HPDE6-E6E7 (cell line): ENCODE measurements around the gene FILIP1L.

Experiments used
- DNase-seq: peaks from one replicate; pipeline ENCODE4 v3.0.0; 2011; ENCODE audit warnings: missing footprints; ENCODE audit errors: extremely low spot score

Gene FILIP1L

DNA sequence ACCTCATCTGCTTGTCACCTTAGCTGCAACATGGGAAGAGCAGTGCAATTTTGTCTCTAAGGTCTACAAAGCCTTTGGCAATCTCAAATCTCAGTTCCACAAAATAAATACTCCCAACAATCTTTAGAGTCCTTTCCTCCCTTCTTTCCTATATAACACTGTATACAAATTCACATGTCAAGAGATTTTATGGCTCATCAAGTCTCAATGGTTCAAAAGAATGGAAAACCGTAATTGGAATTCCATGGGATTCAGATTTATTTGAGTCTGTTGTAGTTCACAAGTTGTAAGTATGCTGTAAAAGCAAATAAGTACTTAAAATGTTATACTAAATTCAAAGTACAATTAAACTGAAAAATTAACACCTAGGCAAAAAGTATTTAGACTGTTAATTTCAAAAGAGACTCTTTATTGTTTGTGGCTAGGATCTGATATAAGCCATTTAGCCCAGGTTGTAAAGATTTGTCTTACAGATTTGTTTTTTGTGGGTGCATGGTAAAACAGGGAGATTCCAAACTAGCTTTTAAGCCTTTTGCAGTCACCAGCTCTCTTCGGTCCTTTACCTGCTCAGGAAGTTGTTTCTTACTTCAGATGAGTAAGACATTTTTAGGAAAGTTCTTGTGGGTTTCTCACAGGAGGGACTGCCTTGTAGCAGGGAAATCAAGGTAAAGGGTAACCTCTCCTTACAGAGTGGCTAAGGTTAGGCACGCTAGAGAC is 246.5 kb downstream of the FILIP1L start:
- no peak for DNase-seq

DNA sequence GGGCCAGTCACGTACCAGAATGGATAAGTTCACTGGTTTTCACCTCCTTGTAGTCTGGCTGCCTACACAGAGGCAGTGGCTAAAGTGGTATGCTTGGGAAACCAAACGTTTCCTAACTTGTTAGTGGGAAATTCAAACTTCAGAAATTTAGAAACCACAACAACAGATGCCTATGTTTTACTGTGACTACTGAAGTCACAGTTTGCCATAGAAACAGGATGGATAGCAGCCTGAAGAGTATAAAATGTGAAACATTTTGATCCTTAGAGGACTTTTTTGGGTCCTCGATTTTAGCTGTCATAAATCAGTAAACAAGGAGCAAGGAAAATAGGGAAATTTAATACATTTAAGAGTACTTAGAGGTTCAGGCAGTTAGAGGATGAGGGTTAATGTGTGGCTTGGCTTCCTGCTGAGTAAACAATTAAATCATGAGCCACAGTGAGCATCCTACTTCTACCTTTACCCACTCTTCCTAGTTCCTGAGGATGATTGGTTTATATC is 248.0 kb downstream of the FILIP1L start:
- DNase-seq, result no peak

DNA sequence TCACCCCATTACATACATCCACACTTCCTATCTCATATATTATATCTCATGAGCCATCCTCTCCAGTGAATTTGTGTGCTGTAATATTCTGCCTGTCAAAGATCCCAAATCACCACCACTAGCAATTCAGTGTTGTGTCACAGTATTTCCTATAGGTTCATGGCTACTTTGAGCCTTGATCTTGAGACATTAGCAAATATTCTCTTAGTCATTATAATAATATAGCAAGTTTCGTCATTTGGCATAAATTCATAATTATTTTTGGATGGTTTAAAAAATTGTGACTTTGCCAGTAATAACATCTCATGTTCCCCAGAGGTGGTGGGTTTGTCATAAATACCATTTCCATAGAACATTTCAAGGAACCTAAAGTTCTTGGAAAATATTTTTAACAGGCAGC is 249.0 kb downstream of the FILIP1L start:
- no peak for DNase-seq

DNA sequence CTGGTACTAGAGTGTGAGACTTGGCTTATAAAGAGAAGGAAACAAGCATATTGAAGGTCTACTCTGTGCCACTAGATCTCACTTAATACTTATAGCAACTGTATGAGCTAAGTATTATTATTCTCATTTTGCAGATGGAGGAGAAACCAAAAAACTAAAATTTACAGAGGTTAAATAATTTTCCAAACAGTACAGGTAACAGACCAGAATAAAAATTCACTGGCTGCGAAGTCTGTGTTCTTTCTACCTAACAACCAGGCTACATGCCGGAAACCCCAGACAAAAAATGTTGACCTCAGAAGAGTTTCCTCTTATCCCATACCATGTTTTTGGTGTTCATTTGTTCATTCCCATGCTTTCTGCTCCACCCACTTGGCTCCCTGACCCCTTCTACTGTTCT is 250.0 kb downstream of the FILIP1L start:
- DNase-seq, result no peak

DNA sequence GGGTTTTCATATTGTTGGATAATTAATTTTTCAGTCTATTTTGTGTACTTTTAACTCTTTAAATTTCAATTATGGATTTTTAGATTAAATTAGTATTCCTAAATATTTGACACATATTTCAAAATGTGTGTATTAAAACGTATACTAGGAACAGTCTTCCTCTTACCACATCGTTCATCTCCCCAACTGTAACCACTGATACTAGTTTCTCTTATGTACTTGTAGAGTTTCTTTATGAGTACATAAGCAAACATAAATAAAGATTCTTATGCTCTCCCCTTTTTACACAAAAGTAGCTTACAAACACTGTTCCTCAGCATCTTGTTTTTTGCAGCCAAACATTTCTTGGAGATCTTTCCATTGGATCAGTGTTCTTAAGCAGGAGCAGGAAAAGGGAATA is 250.7 kb downstream of the FILIP1L start:
- no peak for DNase-seq

DNA sequence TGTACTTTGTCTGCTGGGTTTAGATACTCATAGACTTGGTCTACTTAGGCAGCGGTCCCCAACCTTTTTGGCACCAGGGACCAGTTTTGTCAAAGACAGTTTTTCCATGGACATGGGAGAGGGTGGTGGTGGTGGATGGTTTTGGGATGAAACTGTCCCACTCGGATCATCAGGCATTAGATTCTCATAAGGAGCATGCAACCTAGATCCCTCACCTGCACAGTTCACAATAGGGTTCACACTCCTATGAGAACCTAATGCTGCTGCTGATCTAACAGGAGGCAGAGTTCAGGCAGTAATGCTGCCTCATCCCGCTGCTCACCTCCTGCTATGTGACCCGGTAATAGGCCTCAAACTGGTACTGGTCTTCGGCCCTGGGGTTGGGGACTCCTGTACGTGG is 251.3 kb downstream of the FILIP1L start:
- no peak for DNase-seq

DNA sequence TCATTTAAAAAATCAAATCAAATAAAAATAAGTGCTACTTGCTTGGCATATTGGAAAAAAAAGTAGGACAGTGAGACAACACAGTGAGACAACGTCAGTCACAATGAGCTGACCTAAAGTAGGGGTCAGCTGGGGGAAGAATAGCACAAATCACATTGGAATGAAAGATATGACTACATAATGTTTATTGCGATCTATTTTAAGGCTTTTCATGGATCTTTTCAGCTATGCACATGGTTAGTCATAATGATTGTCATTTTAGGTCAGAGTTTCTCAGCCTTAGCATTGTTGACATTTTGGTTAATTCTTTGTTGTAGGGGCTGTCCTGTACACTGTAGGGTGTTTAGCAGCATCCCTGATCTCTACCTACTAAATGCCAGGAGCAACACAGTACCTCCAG is 252.1 kb downstream of the FILIP1L start:
- no peak for DNase-seq

DNA sequence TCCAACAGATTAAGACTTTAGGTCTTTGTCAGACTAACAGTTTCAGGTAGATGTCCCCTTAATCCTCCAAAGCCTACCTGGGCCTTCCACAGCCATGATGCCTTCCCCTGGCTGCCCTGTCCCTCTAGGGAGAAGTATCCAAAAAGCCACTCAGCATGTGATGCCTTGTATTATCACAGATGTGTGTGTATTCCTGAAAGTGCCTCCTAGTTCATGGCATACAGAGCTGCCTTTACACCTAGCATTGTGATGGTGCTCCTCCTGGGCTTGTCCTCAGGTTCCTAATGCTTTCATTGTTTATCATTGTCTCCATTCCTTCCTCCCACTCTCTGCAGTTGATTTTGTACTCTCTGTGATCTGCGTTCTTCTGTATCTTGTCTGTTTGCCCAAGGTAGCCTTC is 253.1 kb downstream of the FILIP1L start:
- DNase-seq, result no peak

DNA sequence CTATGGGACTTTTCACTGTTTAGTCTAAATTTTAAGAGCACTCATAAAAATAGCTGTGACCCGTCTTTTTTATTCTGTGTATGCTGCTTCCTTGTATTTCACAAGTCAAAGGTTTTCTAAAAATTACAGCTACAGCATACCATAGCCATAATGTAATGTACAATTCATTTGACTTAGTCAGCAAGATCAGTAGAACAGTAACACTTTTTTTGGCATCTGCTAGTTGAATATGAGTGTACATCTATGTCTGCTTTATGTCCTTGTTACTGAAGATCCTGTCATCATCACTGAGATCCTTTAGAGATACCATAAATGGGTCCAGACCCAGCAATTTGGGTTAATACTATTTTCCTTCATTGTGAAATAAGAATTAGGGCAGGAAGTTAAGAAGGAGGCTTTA is 254.5 kb downstream of the FILIP1L start:
- peak; percentile 39 for DNase-seq

DNA sequence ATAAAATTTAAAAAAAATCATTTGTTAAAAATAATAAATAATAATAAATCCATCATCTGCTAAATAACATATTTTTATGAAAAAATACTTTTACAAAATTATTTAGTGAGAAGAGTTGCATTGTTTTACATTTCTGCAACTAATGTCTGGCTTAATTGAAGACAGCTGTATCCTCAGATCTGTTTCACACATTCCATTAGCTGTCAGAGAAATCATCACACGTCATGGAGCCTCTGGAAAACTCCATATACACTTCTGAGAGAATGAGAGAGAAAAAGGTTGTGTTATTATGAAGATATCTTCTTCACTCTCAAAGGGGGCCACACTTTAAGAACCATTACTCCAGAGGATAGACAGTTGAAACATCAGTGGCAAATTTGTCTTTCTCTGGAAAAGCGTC is 255.8 kb downstream of the FILIP1L start:
- no peak for DNase-seq

DNA sequence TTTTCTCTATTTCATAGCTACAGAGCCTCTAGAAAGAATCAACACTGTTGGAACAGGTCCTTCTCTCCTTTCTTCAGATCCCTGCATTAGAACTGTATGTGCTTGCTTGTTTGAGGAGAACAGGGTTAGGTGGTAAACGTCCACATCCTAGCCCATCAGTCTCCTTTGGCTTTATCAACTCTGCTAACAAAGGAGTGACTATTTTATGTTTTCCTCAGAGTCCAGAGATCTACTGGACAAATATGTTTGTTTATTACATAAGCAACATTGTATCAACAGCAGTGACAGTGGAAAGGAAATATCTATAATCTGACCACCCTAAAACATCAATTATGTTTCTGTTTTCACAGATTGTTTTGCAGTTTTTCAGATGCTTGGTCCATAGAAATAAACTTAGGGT is 257.0 kb downstream of the FILIP1L start:
- DNase-seq, result no peak

DNA sequence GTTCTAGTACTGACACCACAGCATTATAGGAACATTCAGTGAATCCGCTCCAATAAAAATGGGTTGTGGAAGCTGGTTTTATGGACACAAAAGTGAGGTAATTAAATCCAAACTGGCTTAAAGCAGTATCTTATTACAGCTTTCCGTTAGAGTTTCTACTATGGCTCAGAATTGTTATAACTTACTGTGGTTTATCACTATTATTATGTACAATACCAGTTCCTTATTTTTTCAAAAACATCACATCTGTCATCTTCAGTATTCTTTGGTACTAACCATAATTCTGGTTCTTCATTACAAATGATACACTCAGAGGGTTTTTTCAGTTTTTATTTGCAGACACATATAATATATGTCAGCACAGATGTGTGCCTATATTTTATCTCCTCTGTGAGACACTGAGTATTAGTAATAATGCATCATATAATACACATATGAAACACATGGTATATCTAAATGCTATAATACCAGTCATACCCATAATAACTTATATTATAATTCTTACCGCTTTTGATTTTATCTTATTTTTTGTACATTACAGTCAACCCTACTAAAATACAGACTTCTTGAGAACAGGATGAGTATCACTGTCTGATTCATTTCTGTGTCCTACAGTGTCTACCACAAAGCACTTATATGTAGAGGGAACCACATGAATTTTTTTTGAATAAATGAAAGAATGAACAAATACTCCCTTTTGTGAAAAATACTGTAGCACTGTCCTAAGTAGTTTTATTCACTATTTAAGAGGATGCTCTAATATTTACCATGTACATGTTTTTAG is 257.7 kb downstream of the FILIP1L start:
- DNase-seq, result no peak

DNA sequence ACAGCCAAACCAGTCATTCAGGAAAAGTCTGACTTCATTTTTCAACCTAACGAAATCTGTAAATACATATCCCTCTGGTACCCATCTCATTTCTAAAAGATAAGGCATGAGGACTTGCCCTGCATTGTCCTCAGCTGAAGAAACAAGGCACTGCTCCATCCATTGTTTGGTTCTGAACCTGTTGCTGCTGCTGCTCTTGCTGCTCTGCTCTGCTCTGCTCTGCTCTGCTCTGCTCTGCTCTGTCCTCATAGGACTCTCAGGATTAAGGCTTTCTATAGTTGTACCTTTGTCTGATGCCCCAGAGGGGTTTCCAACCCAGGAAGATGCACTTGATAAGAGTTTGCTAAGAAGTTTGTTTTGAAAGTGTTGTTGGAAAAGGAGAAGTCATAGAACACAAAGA is 258.4 kb downstream of the FILIP1L start:
- no peak for DNase-seq

DNA sequence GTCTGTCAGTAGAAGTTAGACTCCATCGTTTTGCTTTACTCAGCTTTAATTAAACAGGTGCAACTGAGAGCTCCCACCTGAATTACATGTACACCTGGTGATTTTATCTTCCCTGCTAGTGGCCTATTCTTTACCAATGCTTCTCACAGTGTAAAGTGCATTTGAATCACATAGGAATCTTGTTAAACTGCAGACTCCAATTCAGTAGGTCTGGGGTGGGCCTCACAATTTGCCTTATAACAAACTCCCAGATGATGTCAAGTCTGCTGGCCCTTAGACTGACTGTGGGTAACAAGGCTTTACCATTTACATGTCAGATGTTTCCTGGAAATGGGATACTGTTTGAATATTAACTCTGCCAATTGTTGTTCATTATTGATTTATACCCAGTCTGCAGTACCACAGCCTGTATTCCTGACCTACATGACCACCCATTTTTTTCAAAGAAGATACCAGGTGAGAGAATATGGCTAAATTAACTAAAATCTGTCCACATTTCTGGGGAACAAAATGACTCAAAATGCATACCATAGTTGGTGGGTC is 259.5 kb downstream of the FILIP1L start:
- DNase-seq, result no peak

DNA sequence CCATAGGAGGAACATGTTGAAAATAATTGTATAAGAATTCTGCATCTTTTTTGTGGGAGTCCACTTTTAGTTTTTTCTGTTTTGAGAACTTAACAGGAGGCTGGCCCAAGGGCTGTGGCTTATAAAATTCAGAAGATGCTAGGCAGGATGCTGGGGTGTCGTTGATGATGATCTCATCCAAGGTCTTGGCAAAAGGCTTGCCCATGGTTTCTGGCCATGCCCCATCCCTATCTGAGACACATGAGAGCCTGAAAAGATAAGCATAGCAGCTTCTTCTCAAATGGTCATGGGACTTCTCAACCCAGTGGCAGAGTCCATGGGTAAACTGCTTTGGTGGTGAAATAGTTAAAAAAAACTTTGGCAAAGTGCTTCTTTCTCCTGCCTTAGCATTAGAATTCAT is 261.4 kb downstream of the FILIP1L start:
- no peak for DNase-seq

DNA sequence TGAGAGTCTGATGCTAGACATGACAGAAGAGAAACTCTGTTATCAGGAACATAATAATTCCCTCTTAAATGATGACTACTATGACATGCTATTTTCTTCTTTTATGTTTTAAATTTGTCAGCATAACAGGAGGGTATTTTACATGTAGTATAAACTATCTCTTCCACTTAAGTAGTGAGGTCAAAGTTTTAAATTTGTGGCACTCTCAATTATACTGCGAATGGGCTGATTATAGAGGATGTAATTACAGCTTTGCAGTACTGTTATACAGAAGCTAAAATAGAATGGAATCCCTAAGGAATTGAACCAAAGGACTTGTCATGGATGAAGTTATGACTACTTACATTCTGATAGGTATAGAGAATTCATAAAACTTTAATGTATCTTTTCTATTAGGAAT is 262.3 kb downstream of the FILIP1L start:
- DNase-seq, result no peak

DNA sequence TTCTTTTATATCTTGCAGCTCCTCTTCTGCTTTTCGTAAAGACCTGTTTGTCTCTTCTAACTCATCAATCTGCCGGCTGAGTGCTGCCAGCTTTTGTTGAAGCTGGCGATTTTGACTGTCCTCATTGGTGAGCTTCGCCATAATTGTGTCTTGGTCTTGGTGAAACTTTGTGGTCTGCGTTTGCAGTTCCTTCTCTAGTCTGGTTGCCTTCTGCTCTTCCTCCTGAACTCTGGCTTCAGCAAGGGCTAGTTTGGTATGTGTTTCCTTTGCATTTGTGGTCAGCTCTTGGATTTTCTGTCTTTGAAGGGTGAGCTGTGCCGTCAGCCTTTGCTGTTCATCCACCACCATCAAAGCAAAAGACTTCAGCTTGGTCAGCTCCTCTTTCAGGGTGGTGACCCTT is 263.7 kb downstream of the FILIP1L start:
- DNase-seq, result no peak

DNA sequence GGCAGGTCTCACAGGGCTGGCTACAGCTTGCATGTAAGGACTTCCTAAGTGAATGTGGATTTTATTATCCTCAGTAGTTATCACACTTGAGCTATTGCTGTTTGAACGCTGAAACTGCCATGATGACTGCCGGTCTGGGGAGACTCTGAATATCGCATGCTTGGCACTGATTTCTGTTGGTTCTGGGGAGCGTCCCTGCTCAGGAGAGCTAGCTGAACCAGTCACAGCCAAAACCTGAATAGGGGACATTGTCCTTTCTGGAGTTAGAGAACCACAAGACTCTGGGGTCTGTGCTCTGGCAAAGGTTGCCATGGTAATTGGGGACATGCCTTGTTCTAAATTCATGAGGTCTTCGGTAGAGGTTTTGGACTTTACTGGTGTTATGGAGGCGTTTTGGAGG is 265.9 kb downstream of the FILIP1L start:
- DNase-seq, result no peak

DNA sequence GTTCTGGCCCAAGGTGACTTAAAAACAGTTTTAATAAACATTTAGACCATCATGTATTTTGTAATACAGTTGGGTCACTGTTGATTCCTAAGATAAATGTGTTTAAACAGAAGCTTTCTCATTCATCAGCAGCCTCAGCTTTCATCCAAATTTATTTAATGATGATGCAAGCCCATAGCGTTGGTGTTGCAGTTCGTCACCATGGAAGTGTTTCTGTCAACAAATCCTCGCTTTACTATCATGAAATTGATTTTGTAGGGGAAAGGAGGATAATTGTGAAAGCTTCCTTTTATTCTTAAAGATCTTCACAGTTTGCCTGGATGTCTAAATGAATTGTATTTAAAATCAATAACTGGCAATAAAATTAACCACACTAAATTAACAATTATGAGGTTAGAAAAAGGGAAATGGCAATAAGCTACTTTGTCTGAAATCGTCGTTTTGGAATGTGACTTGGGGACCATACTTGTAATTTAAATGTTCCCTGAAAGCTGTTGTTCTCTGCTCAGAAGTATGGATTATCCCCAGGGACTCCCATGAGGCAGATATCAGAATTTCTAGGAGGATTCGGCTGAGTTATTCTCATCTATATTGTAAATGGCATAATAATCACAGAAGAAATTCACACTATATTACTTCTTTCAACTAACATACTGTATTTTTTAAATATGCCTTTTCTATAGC is 267.7 kb downstream of the FILIP1L start:
- DNase-seq, result no peak

DNA sequence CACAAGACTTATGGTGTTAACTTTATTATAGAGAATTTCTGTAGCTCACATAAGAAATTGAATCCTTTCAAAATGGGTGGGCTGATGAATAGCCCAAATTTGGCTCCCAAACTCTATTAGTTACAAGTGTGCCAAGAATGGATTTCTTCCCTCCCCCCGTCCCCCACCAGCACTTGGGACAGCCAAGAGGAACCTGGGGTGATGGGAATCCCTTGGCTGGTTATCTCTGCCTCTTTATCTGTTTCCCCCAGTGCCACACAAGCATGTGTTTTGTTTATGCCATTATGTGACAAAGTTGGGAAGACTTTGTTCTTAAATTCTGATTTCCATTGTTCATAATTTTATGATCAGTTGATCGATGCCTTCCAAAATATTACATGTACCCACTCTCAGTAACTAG is 268.3 kb downstream of the FILIP1L start:
- DNase-seq, result no peak

DNA sequence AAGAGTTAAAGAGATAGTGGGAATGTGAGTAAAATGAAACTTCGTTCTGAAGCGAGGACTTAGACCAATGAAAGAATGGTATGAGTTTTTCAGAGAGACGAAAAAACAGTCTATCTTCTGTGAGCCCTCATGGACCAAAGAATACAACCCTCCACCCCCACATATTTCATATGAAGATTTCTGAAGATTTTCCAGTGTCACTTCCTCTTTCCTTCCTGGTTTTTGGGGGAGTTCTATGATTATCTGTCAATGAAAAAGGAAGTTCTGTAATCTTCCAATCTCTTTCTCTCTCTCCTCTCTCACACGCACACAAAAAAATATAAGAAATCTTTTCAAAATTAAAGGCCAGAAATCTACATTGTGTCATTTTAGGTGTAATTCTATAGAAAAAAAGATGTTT is 269.0 kb downstream of the FILIP1L start:
- no peak for DNase-seq

DNA sequence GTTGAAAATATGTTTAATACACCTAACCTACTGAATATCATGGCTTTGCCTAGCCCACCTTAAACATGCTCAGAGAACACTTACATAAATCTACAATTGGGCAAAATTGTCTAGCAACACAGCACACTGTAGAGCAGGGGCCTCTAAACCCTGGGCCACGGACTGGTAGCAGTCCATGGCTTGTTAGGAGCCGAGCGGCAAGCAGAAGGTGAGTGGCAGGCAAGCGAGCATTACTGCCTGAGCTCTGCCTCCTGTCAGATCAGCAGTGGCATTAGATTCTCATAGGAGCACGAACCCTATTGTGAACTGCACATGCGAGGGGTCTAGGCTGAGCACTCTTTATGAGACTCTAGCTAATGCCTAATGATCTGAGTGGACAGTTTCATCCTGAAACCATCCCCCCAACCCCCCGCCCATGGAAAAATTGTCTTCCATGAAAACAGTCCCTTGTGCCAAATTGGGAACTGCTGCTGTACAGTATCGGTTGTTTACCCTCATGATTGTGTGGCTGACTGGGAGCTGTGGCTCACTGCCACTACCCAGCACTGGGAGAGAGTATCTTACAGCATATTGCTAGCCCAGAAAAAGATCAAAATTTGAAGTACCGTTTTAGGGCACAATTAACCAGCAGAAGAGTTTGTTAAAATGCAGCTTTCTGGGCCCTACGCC is 270.6 kb downstream of the FILIP1L start:
- no peak for DNase-seq
